Measurements from ENCODE around the gene BRD8. TPM values are rescaled to one million over a fixed set of nuclear protein-coding genes. Genes with fewer than 3 reads are reported as not detected.

Gene BRD8
- total RNA-seq, 1 experiment from 2014 or later: 104 TPM

DNA sequence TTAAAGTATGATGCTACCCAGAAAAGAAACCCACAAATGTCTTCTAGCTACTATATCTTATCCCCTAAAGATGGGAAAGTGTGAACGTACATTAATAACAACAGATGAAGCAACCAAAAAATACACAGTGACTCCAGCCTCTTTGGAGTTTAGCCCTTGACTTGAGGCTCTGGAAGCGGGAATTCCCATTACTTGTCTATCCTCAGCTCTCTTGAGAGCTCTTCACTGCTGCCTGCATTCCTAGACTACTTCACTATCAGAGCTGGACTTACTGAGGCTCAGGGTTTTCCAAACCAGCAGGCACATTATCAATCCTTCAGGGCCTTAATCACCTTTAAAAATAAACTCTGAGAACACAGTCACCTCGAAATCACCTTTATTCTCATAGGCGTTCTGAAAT is 38.2 kb downstream of the BRD8 start:
- TF ChIP-seq, protein P1, sequence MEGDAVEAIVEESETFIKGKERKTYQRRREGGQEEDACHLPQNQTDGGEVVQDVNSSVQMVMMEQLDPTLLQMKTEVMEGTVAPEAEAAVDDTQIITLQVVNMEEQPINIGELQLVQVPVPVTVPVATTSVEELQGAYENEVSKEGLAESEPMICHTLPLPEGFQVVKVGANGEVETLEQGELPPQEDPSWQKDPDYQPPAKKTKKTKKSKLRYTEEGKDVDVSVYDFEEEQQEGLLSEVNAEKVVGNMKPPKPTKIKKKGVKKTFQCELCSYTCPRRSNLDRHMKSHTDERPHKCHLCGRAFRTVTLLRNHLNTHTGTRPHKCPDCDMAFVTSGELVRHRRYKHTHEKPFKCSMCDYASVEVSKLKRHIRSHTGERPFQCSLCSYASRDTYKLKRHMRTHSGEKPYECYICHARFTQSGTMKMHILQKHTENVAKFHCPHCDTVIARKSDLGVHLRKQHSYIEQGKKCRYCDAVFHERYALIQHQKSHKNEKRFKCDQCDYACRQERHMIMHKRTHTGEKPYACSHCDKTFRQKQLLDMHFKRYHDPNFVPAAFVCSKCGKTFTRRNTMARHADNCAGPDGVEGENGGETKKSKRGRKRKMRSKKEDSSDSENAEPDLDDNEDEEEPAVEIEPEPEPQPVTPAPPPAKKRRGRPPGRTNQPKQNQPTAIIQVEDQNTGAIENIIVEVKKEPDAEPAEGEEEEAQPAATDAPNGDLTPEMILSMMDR (IDR thresholded peaks at IDR 0.05; ENCODE audit: insufficient read depth in 1 of 2, low read depth in 1 of 2, low read length in 1 of 2, severe bottlenecking in 1 of 2, unreplicated experiment in 1 of 2): no peak
- H3K4me1 ChIP-seq: no peaks in the 10 kb centered on the region
- H3K4me3 ChIP-seq (ENCODE audit: low read depth, low read length): no peak overlapping the region
- no peaks in the 10 kb centered on the region for H3K4me1 Mint-ChIP-seq (ENCODE audit: low read depth, unreplicated experiment)
- no peak overlapping the region for H3K27ac Mint-ChIP-seq (ENCODE audit: unreplicated experiment)
- CTCF ChIA-PET: interaction anchor here (0.9 kb wide), 1 partner anchor 64 kb away, joined by 3 read pairs; no protein-coding TSS in a partner anchor
- no peaks in the 10 kb centered on the region for H3K36me3 Mint-ChIP-seq (ENCODE audit: insufficient read depth, unreplicated experiment)
- no peak for DNase-seq
- no peaks in the 10 kb centered on the region for H3K36me3 ChIP-seq (ENCODE audit: control insufficient read depth, insufficient read depth, low read length)
- no peaks in the 10 kb centered on the region for H3K27me3 Mint-ChIP-seq (ENCODE audit: insufficient read depth, unreplicated experiment)
- H3K4me3 Mint-ChIP-seq (ENCODE audit: unreplicated experiment): no peak overlapping the region
- no peaks in the 10 kb centered on the region for H3K9me3 Mint-ChIP-seq (ENCODE audit: unreplicated experiment)
- no TSS peak for BruUV-seq (replicated peaks)
- POLR2A ChIA-PET: no interaction called here
- intact Hi-C loops (cut with micrococcal nuclease; ENCODE audit: unreplicated experiment): no loop called here
- H3K27me3 ChIP-seq (replicated peaks; ENCODE audit: control insufficient read depth, insufficient read depth, low read length): no peaks in the 10 kb centered on the region
- no peaks in the 10 kb centered on the region for H3K9me3 ChIP-seq

DNA sequence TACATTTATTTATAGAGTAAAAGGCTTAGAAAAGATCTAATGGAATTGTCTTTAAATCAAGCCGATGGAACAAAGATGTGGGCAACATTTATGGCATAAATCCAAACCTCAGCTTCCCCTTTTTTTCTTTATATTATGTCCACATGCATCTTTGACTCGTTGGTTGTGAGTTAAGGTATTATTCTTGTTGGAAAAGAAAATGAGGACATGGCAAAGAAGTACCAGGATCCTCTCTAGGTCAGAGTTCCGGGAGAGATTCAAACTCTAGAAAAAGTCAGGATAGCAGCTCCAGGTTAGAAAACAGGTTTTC is 38.7 kb downstream of the BRD8 start:
- Mint-ChIP-seq H3K4me3 (ENCODE audit: unreplicated experiment) (no peak overlapping the region), H3K27me3 (ENCODE audit: insufficient read depth, unreplicated experiment) (no peaks in the 10 kb centered on the region), H3K27ac (ENCODE audit: unreplicated experiment) (no peak overlapping the region), H3K9me3 (ENCODE audit: unreplicated experiment) (no peaks in the 10 kb centered on the region), H3K36me3 (ENCODE audit: insufficient read depth, unreplicated experiment) (no peaks in the 10 kb centered on the region), H3K4me1 (ENCODE audit: low read depth, unreplicated experiment) (no peaks in the 10 kb centered on the region)
- no peaks in the 10 kb centered on the region for H3K4me1 ChIP-seq
- no TSS peak for BruUV-seq (replicated peaks)
- no peak for DNase-seq
- H3K4me3 ChIP-seq (ENCODE audit: low read depth, low read length): no peak overlapping the region
- ChIA-PET CTCF (interaction anchor here (0.9 kb wide), 1 partner anchor 63 kb away, joined by 3 read pairs; no protein-coding TSS in a partner anchor), POLR2A (no interaction called here)
- TF ChIP-seq, protein P1 (IDR thresholded peaks at IDR 0.05; ENCODE audit: insufficient read depth in 1 of 2, low read depth in 1 of 2, low read length in 1 of 2, severe bottlenecking in 1 of 2, unreplicated experiment in 1 of 2): no peak
- no peaks in the 10 kb centered on the region for H3K36me3 ChIP-seq (ENCODE audit: control insufficient read depth, insufficient read depth, low read length)
- no peaks in the 10 kb centered on the region for H3K27me3 ChIP-seq (replicated peaks; ENCODE audit: control insufficient read depth, insufficient read depth, low read length)
- no peaks in the 10 kb centered on the region for H3K9me3 ChIP-seq
- intact Hi-C loops (cut with micrococcal nuclease; ENCODE audit: unreplicated experiment): no loop called here

DNA sequence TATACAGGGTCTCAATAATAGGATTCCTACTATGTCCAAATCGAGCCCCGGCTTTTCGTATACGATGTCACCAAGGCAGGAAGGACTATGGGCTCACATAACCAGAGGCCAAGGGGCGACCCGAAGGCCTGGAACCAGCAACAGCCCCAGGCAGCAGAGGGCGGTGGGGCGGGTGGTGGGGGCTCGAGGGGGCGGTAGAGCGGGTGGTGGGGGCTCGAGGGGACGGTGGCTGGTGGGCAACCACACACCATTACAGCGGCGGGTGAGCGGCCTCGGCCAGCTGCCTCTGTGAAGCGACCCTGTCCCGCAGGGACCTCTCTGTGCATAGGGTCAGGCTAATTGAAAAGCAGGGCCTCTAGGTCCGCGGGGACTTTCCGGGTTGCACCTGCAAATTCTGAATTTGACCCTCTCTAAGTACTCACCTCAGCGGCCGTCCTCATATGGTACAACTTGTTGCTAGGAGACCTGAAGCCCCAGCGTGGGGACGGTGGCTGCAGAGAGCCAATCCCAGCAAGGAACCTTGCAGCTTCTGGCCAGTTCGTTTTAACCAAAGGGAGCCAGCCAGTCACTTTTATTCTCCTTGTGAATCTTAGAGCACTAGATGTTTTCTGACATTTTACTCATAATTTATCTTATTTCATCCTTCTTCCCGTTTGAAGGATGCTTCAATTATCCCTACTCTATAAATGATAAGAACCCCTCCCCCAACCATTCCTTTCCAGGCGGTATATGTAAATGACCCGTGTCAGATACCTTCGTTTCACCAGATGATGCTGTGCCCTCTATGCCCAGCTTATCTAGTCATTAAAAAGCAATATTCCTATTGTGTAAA is 39.3 kb downstream of the BRD8 start, which contains the start of gene NME5:
Gene NME5, minus strand, starts transcription at position 480 of the 832 bp plus-strand sequence. CDS start 648 bp downstream, outside the sequence.
- Mint-ChIP-seq H3K4me1 (ENCODE audit: low read depth, unreplicated experiment) (no peaks in the 10 kb centered on the region), H3K27ac (ENCODE audit: unreplicated experiment) (no peak within 1 kb of the TSS), H3K4me3 (ENCODE audit: unreplicated experiment) (no peak within 1 kb of the TSS), H3K9me3 (ENCODE audit: unreplicated experiment) (no peaks in the 10 kb centered on the region), H3K27me3 (ENCODE audit: insufficient read depth, unreplicated experiment) (no peaks in the 10 kb centered on the region), H3K36me3 (ENCODE audit: insufficient read depth, unreplicated experiment) (no peaks in the 10 kb centered on the region)
- no peaks in the 10 kb centered on the region for H3K36me3 ChIP-seq (ENCODE audit: control insufficient read depth, insufficient read depth, low read length)
- ChIA-PET CTCF (interaction anchor here (0.9 kb wide), 1 partner anchor 62 kb away, joined by 3 read pairs; no protein-coding TSS in a partner anchor), POLR2A (interaction anchor here (0.6 kb wide), 1 partner anchor 105 kb away, joined by 3 read pairs; no protein-coding TSS in a partner anchor)
- DNase-seq: no peak
- H3K4me1 ChIP-seq: no peaks in the 10 kb centered on the region
- intact Hi-C loops (cut with micrococcal nuclease; ENCODE audit: unreplicated experiment): no loop called here
- no peak within 1 kb of the TSS for H3K4me3 ChIP-seq (ENCODE audit: low read depth, low read length)
- H3K9me3 ChIP-seq: no peaks in the 10 kb centered on the region
- no peaks in the 10 kb centered on the region for H3K27me3 ChIP-seq (replicated peaks; ENCODE audit: control insufficient read depth, insufficient read depth, low read length)
- no TSS peak for BruUV-seq (replicated peaks)
- TF ChIP-seq, protein P1 (IDR thresholded peaks at IDR 0.05; ENCODE audit: insufficient read depth in 1 of 2, low read depth in 1 of 2, low read length in 1 of 2, severe bottlenecking in 1 of 2, unreplicated experiment in 1 of 2): no peak
